LHCN-M2 (cell line): ENCODE data around the gene SRGAP2. TPM values are rescaled to one million over a fixed set of nuclear protein-coding genes. Genes with fewer than 3 reads are reported as not detected.
A peak's percentile ranks its signal among the peaks of the same experiment; 100 is the strongest.
"Not testable (repeated sequence)": the region's sequence is repeated elsewhere in the genome, so short reads cannot be mapped to it uniquely, and the experiment has no call there.

Experiments
- DNase-seq: peaks from one replicate; pipeline ENCODE4 v3.0.0-alpha.2; 2012; ENCODE audit warnings: low read depth
- total RNA-seq: library from RNA; depleted of rRNA; stranded (reverse); fragments of >200 nt; gene quantifications from 2 replicates; pipeline ENCODE4 v1.2.3, GENCODE V29; 2014

SRGAP2 gene
- total RNA-seq, 1 experiment from 2014 or later = 43.9 TPM

DNA sequence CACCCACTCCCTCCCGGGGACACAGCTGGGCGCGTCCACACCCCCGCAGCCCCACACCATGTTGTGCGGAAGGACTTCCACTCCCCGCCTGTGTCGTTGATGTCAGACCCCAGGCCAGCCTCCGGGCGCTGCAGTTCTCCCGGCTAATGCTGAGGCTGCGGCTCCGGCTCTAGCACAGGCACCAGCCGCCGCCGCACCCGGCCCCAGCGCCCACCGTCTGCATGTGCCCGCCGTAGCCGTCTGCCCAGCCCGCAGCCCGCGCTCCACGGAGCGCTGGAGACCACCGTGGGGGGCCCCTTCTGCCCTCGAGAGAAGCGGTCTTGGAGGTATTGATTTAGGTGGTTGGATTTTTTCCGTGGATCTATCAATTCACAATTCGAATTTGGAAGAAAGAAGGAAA, 2.2 kb downstream of the SRGAP2 start:
- DNase-seq = not testable (repeated sequence)

- not testable (repeated sequence) for DNase-seq
These were observed 7.5 kb downstream of the SRGAP2 start for GRCh38 chr1:206210802-206211201.

DNA sequence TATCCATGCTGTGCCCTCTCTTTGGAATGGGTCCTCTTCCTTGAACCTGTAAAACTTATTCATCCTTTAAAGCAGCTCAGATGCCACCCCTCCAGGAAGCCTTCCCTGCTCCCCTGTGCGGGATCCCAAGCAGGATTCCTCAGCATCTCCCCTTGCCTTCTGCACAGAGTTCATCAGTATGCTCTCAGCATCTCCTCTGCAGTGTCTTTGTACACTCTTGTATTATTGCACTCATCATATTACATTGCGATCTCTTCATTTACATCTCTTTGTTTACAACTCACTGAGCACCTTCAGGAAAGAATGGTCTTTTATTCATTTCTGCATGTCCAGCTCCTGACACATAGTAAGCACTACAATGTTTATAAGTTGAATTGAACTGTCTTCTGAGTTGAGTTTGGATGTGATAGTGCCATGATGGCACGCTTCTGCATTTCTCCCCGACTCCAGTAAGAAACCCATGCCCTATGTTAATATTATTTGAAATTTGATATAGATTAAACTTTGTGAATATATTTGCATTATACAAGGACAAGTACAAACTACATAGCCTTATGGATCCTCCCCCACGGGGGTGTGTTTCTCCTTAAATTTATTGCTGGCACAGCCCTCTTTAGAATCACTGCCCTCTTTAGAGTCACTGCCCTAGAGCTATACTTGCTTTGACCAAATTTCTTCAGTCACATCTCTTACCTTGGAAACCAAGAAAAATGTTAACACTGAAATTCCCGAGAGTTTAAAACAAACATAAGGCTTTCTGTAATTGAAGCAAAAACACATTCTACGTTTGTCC, 12.5 kb downstream of the SRGAP2 start:
- DNase-seq = not testable (repeated sequence)

- DNase-seq = not testable (repeated sequence)
These were observed 14.9 kb downstream of the SRGAP2 start for GRCh38 chr1:206218285-206218684.

- not testable (repeated sequence) for DNase-seq
These were observed 15.4 kb downstream of the SRGAP2 start for GRCh38 chr1:206218765-206219164.

- DNase-seq = not testable (repeated sequence)
These were observed 16.4 kb downstream of the SRGAP2 start for GRCh38 chr1:206219514-206220331.

- DNase-seq = not testable (repeated sequence)
These were observed 17.1 kb downstream of the SRGAP2 start for GRCh38 chr1:206220332-206221000.

- not testable (repeated sequence) for DNase-seq
These were observed 18.2 kb downstream of the SRGAP2 start for GRCh38 chr1:206221585-206221984.

DNA sequence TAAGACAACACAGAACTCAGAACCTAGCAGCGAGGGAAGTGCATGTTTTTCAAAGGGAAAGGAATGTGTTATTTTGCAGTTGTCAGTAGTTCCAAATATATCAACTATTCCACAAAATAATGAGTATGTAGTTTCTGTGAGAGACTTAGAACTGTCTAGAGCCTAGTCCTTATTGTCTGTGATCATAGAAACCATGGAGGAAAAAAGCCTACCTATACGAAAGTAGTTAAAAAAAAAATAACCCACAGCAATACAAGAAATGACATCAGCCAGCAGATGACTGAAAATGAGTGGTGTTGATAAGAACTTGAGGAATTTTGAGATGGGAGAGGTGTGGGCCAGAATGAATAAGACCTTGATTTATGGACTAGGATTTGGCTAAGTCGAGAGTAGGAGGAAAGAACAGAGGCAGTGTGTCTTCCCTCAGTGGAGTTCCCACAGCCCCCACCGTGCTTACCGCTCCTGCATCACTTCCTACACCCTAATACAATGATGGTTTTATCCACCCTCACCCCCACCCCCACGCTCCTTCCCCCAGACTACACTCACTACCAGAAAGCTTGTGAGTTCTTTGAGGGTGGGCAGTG, 20.9 kb downstream of the SRGAP2 start:
- DNase-seq = not testable (repeated sequence)

- not testable (repeated sequence) for DNase-seq
These were observed 22.0 kb downstream of the SRGAP2 start for GRCh38 chr1:206225386-206225785.

DNA sequence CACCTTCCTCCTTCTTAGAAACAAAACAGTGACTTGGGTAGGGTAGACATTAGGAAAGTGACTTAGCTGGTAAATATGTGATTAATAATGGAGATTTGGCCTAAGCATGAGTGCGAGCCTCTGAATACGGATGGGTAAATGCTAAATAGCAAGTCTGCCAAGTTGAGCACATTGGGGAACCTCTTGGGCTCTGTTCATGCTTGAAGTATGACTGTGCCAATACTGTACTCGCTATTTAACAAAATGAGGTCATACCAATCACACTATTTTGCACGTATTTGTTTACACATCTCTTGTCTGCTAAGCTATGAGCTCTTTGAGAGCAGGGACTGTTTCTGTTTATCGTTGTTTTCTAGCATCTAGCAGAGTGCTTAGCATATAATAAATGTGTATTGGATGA, 23.5 kb downstream of the SRGAP2 start:
- not testable (repeated sequence) for DNase-seq

DNA sequence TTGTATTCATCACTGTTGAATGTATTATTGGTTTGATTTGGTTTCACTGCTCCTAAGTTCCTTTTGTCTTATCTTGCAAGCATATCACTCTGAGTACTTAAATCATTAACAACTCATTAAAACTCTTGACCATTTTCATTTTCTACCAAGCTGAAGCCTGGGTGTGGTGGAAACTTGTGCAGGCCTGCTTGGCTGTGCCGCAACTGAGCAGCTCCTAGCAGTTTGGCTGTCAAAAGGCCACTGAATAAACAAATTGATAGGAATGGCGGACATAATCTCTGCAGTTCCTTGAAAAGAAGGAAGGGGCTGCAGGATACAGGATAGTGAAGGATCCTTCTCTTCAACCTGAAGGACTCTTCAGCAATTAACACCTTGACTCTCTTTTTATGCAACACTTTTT, 25.9 kb downstream of the SRGAP2 start:
- DNase-seq = not testable (repeated sequence)

DNA sequence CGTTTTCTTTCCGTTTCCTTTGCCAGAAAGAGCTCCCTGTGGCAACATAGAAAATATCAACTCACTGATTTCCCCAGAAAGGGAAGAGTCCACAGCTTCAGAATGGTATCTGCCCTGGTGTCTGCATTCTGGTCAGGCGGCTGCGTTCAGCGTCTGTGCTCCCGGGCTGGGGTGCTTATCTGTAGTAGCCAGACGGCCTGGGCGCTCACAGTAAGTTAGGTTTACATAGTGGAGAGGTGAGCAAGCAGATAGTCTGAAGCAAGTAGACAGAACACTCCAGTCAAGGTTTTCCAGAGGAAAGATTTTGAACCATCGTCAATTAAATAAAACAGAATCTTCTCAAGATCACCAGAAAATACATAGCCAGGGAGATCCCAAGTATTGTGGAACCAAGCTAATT, 28.6 kb downstream of the SRGAP2 start:
- not testable (repeated sequence) for DNase-seq

- not testable (repeated sequence) for DNase-seq
These were observed 29.8 kb downstream of the SRGAP2 start for GRCh38 chr1:206232970-206233645.

DNA sequence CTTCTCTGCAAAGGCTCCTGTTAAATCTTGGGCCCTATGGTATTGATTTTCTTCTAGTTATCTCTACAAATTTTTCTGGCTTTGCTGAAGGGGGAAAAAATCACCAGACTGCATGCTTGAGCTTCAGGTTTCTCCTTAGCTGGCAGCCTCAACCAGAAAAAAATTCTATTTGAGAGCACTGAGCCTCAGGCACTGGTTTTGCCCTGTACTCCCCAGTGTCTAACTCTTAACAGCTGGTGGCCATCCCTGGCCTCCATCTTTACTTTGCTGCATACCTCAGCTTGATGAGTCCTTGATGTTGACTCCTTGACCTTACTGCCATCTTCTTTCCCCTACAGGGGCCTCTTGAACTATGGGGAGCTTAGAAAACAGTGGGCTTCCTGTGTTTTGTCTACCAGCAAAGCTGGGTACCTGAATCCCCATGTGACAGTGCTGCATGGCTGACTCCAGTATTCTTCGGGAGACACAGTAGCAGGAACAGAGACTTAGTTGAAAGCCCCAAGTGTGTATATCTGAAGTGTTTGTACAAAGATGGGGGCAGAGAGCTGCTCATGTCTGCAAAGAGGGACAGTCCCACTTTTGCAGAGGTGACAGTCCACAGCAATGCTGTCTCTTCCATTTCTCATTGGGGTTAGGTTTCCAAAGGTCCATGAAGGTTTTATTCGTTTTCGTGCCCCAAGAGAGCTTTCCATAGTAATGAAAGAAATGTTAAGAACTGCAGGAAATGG, 31.0 kb downstream of the SRGAP2 start:
- not testable (repeated sequence) for DNase-seq

- not testable (repeated sequence) for DNase-seq
These were observed 31.8 kb downstream of the SRGAP2 start for GRCh38 chr1:206235190-206235589.

DNA sequence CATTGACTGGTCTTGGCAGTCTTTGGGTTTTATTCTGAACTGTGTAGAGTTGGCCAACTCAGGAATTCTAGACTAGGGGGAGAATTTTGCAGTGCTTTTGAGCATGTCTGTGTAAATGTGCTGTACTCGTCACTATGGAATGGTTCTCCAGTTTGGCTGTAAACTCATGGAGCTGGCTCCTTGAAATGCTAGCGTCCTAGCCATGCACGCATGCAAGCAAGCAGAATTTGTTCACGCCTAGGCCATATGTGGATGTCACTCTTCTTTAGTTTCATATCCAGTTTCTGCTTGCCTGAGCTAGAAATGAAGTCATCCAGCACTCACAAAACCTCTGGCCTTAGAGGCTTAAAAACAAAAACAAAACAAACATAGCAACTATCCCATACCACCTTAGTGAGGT, 36.9 kb downstream of the SRGAP2 start:
- peak; percentile 83 for DNase-seq

DNA sequence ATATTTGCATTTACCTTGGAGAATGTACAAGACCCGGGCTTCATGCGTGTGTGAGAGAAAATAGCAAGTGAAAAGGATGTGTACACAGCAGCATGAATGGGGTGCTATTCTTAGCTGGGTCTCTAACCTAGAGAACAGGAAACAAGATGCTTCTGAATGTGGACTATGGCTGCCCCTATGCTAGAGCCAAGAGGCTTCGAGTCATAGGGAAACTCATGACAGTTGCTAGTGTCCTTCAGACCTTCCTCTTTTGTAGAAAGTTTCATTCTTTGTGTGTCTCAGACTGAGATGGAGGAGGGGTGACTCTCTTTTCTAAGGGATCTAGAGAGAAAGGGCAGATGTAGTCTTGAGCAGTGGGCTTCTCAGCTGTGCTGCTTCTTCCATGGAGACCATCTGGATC, 40.0 kb downstream of the SRGAP2 start:
- DNase-seq = peak; percentile 21

- DNase-seq = not testable (repeated sequence)
These were observed 42.1 kb downstream of the SRGAP2 start for GRCh38 chr1:206245479-206245878.
